Astrocyte of the spinal cord (primary cell): ENCODE measurements around the gene TPO.
"Not testable (repeated sequence)": the region's sequence is repeated elsewhere in the genome, so short reads cannot be mapped to it uniquely, and the experiment has no call there.

Experiments
- DNase-seq: peaks from one replicate; pipeline ENCODE4 v3.0.0; 2011; ENCODE audit warnings: low read depth, low spot score
- H3K4me3 ChIP-seq: 2 replicates; pipeline ENCODE4 v1.5.1; 2011; ENCODE audit warnings: low read depth, mild to moderate bottlenecking, low read length, moderate library complexity
- in situ Hi-C: cut with HindIII; loops from 2 replicates; pipeline ENCODE4 v1.10.0; 2017; ENCODE audit warnings: low sequenced_read_pairs
- TF ChIP-seq, protein P1 (sequence below): IDR thresholded peaks from 2 replicates; pipeline ENCODE4 v1.5.1; 2012; ENCODE audit warnings: low read depth, mild to moderate bottlenecking, low read length, inconsistent platforms

The TPO gene

DNA sequence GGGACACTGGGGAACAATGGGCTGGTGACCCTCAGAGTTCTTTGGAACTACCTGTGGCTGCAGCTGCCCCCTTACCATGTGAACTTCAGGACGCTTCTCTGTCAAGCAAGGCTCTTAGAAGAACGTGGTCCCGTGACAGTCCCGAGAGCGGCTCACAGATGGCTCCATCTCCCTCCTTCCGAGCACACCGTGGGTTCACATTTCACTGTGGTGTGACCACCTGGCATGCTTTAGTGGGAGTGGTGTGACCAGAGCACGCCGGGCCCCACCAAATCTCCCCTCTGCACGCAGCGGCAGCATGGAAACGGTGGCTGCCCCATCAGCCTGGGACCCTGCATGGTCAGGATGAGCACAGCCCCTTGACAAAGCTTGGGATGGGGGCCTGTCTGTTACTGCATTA lies 9.7 kb upstream of the TPO start:
- no peak overlapping the region for H3K4me3 ChIP-seq
- in situ Hi-C loops, result no loop called here
- TF ChIP-seq, protein P1, sequence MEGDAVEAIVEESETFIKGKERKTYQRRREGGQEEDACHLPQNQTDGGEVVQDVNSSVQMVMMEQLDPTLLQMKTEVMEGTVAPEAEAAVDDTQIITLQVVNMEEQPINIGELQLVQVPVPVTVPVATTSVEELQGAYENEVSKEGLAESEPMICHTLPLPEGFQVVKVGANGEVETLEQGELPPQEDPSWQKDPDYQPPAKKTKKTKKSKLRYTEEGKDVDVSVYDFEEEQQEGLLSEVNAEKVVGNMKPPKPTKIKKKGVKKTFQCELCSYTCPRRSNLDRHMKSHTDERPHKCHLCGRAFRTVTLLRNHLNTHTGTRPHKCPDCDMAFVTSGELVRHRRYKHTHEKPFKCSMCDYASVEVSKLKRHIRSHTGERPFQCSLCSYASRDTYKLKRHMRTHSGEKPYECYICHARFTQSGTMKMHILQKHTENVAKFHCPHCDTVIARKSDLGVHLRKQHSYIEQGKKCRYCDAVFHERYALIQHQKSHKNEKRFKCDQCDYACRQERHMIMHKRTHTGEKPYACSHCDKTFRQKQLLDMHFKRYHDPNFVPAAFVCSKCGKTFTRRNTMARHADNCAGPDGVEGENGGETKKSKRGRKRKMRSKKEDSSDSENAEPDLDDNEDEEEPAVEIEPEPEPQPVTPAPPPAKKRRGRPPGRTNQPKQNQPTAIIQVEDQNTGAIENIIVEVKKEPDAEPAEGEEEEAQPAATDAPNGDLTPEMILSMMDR, result no peak
- DNase-seq, result no peak

DNA sequence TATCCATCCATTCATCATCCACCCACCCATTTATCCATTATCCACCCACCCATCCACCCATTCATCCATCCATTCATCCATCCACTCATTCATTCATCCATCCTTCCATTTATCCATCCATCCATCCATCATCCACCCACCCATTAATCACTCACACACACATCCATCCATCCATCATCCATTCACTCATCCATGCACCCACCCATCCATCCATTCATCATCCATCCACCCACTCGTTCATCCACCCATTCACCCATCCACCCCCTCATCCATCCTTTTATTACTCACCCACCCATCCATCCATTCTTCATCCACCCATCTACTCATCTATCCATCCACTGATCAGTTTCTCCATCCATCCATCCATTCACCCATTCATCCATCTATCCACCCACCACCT lies 8.1 kb upstream of the TPO start:
- TF ChIP-seq, protein P1, result no peak
- H3K4me3 ChIP-seq, result no peak overlapping the region
- in situ Hi-C loops, result no loop called here
- no peak for DNase-seq

DNA sequence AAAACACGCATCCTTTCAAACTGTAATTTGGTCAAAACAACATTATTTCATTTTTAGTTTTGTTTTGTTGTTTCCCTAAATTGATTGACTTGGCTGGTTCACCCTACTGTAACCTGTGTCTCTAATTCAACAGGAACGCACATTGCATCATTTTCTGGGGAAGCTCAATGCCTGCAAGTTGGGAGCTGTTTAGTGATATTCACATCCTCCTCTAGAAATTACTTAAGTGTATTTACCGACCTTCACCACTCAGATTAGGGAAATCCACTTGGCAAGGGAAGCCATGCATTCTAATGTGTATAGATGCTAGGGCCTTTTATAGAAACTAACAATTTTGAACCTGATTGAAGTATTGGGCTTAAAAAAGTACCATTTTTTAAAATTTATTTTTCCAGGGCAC lies 7.3 kb upstream of the TPO start:
- no peak overlapping the region for H3K4me3 ChIP-seq
- no peak for DNase-seq
- TF ChIP-seq, protein P1, result no peak
- in situ Hi-C loops, result no loop called here

DNA sequence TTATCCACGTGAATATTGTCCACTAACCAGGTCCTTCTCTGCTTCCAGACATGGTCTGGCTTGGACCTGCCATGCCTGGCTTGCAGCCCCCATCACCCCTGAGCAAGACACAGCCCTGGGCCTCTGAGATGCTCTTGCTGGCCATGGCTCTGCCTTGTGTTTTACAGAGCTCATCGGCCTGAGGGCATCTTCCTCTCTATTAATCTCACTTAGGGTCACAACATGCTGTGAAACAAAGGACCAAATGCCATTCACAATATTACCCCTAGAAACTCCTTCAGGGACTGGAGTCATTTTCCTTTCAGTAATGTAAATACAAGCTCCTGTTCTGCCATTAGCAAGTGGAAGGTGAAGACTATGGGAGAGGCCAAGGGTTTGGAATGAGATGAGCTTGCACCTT lies 6.8 kb upstream of the TPO start:
- in situ Hi-C loops, result no loop called here
- no peak overlapping the region for H3K4me3 ChIP-seq
- DNase-seq, result no peak
- TF ChIP-seq, protein P1, result no peak

DNA sequence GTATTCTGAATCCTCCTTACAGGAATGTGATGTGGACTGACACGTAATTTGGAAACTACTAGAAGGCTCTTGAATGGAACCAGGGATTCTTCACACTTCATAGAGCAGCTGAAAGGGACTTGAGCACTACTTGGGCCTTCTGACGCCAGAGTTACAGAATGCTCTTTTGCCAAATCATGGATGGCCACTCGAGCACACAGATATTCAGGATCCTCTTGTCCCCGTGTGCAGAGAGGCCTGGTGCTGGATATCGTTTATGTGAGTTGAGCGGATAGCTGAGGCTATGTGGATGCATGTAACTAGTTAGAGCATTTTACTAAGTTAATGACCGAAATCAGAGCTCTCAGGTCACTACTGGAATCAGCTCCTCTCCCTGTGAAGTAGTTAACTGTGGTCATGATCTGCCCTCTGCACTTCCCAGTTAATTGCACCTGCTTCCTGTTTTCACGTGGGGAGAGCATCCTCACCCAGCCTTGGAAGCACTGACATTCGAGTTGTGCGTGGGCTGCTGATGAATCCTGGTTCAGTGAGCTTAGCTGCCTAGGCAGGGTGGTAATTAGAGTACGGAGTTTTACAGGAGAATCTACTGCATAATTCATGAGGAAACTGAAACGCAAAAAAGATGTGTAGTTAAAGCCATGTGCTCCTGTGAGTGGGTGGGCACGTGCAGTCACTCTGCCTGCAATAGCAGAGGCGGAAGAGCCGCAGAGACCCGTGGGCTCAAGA lies 5.2 kb upstream of the TPO start:
- TF ChIP-seq, protein P1, result no peak
- in situ Hi-C loops, result no loop called here
- H3K4me3 ChIP-seq, result no peak overlapping the region
- no peak for DNase-seq

DNA sequence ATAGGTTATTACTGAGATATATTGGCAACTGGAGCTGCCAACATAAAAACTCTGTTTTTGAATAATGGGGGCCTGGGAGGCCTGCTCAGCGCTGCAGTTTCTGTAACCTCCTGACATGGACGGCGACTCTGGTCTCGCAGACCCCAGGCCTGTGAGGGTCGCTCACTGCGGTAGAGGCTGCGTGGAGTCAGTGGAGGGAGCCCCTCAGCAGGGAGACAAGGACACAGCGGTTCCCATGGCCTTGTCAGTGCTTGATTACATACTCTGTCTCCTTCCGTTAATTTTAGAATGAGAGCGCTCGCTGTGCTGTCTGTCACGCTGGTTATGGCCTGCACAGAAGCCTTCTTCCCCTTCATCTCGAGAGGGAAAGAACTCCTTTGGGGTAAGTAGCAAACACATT lies 858 bp downstream of the TPO start:
- TF ChIP-seq, protein P1, result no peak
- in situ Hi-C loops, result no loop called here
- H3K4me3 ChIP-seq, result no peak overlapping the region
- DNase-seq, result no peak

DNA sequence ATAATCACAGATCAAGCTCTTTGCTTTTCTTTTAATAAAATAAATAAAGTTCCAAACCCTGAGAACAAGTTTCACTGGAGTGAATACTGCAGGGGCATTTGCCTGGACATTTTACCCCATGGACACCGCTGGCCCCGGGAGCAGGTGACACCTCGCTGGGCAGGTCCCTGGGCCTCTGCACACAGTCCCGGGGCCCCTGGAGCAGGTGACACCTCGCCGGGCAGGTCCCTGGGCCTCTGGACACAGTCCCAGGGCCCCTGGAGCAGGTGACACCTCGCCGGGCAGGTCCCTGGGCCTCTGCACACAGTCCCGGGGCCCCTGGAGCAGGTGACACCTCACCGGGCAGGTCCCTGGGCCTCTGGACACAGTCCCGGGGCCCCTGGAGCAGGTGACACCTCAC lies 1.6 kb downstream of the TPO start:
- in situ Hi-C loops, H3K4me3 ChIP-seq, DNase-seq: not testable (repeated sequence)
